Left renal pelvis (tissue), 4 donors: ENCODE results near the gene AURKA. TPM values are rescaled to one million over a fixed set of nuclear protein-coding genes. Genes with fewer than 3 reads are reported as not detected.
A peak's percentile ranks its signal among the peaks of the same experiment; 100 is the strongest.

ENCODE experiments used
- DNase-seq, 4 donors: peaks; one replicate each; pipeline ENCODE4 v3.0.0-alpha.2; 2013; ENCODE audit warnings: low read depth in 4 of 4, low spot score in 3 of 4
- polyA plus RNA-seq, 4 donors: library from polyadenylated mRNA; unstranded; fragments of 120-200 nt; gene quantifications; one replicate each; pipeline ENCODE4 v1.2.1, GENCODE V29; 2013; ENCODE audit not compliant: insufficient read length in 4 of 4

AURKA gene
- 10 to 100 TPM; 13.2 to 16.5 (median 15.2) TPM for polyA plus RNA-seq

GRCh38 chr20:56392132-56392880, at the start of gene AURKA, which contains the start of gene CSTF1:
Gene AURKA, minus strand, starts transcription at chr20:56392215. Its CDS starts 4,018 bp downstream, at chr20:56388197.
Gene CSTF1, plus strand, starts transcription at chr20:56392645. Its CDS starts 2,908 bp downstream, at chr20:56395553.
- peak; percentile 97 to 98 (median 97) for DNase-seq

GRCh38 chr20:56440346-56441007, 48.5 kb upstream of the AURKA start:
- no peak for DNase-seq

GRCh38 chr20:56439771-56440291, 47.8 kb upstream of the AURKA start:
- peak in 2 of 4 donors; percentile 12 to 29 for DNase-seq

- DNase-seq: no peak
Observed at GRCh38 chr20:56438284-56438683, 46.3 kb upstream of the AURKA start.

- DNase-seq: no peak
Observed at GRCh38 chr20:56437196-56437960, 45.4 kb upstream of the AURKA start.

GRCh38 chr20:56433880-56434255, 41.9 kb upstream of the AURKA start:
- DNase-seq: no peak

GRCh38 chr20:56433221-56433879, 41.3 kb upstream of the AURKA start:
- no peak for DNase-seq

GRCh38 chr20:56431471-56431870, 39.5 kb upstream of the AURKA start:
- DNase-seq: no peak

GRCh38 chr20:56430957-56431356, 38.9 kb upstream of the AURKA start:
- no peak for DNase-seq

- DNase-seq: no peak
Observed at GRCh38 chr20:56430461-56430860, 38.4 kb upstream of the AURKA start.

- no peak for DNase-seq
Observed at GRCh38 chr20:56429941-56430340, 37.9 kb upstream of the AURKA start.

GRCh38 chr20:56429502-56429901, 37.5 kb upstream of the AURKA start:
- DNase-seq: no peak

- DNase-seq: no peak
Observed at GRCh38 chr20:56428881-56429280, 36.9 kb upstream of the AURKA start.

- no peak for DNase-seq
Observed at GRCh38 chr20:56428410-56428809, 36.4 kb upstream of the AURKA start.

GRCh38 chr20:56427797-56428196, 35.8 kb upstream of the AURKA start:
- DNase-seq: no peak

GRCh38 chr20:56426926-56427325, 34.9 kb upstream of the AURKA start:
- no peak for DNase-seq

- DNase-seq: no peak
Observed at GRCh38 chr20:56426026-56426425, 34.0 kb upstream of the AURKA start.

GRCh38 chr20:56424931-56425330, 32.9 kb upstream of the AURKA start:
- no peak for DNase-seq

- no peak for DNase-seq
Observed at GRCh38 chr20:56423886-56424285, 31.9 kb upstream of the AURKA start.

- DNase-seq: no peak
Observed at GRCh38 chr20:56423211-56423610, 31.2 kb upstream of the AURKA start.

- no peak for DNase-seq
Observed at GRCh38 chr20:56422824-56423189, 30.8 kb upstream of the AURKA start.
